Lower leg skin (tissue), 4 donors: ENCODE measurements around the gene SCN4B. TPM values are rescaled to one million over a fixed set of nuclear protein-coding genes. Genes with fewer than 3 reads are reported as not detected.

Experiments
- DNase-seq, 2 donors: peaks; one replicate each; pipeline ENCODE4 v3.0.0-alpha.2; 2019; ENCODE audit warnings: low spot score in 2 of 2
- H3K4me3 ChIP-seq: fragments of 200-600 bp; sonication (generic); 2 replicates; pipeline ENCODE4 v1.5.1; 2017; ENCODE audit warnings: mild to moderate bottlenecking, low read depth; ENCODE audit not compliant: poor library complexity, severe bottlenecking
- CTCF ChIP-seq, 3 donors: fragments of 450-650 bp; IDR thresholded peaks; one replicate each; pipeline ENCODE4 v1.5.1; 2016; ENCODE audit warnings: antibody characterized with exemption in 3 of 3, mild to moderate bottlenecking in 3 of 3, moderate library complexity in 2 of 3
- POLR2A ChIP-seq, 2 donors: fragments of 450-650 bp; IDR thresholded peaks; one replicate each; pipeline ENCODE4 v1.6.1; 2016 to 2017; ENCODE audit warnings: antibody characterized with exemption in 2 of 2, mild to moderate bottlenecking in 1 of 2, moderate library complexity in 1 of 2
- WGBS, 2 donors: methylation state at CpG; one replicate each; pipeline ENCODE4 v1.1.5; 2018; 5-methylcytosine and 5-hydroxymethylcytosine counted together
- intact Hi-C: fragments of 100-400 bp; cut with DNase I; formaldehyde crosslinking; loops from one replicate; pipeline ENCODE4 v1.15.0; 2023; ENCODE audit warnings: low total_unique reads
- total RNA-seq, 4 donors: library from RNA; depleted of rRNA; stranded (reverse); fragments of >200 nt; gene quantifications; one replicate each; pipeline ENCODE4 v1.1.0, GENCODE V29; 2016

The SCN4B gene
- total RNA-seq, 4 donors from 2014 or later, result 0.25 to 4.0 (median 1.9) TPM

DNA sequence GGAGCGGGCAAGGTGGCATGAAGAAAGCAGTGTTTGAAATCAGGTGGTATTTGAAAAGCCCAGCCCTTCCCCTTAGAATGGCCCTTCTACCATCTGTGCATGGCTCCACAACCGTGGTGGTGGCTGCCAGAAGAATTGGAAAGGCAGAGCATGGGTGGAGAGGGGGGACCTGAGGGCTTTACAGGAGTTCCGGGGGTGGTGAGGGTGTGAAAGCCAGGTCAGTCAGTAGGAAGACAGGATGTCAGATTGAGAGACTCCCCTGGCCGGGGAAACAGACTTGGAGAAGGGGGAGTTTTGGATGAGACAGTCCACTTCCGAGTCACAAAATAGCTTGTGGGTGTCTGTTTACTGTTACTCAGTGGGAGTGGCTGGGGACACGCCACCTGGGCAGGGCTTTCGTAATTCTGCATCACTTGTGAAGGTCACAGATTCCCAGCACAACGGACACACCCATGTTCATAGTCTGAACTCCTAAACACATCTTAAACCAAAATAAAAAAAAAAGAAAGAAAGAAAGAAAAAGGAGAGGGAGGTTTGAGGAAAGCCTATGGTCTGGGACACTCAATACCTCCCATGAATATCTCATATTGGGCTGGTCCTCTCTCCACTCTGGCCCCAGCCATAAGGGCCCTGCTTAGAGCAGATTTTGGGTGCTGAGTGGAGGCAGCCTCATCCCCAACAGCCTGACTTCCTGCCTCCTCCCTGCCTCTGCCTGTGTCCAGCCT lies 41.4 kb downstream of the SCN4B start:
- intact Hi-C loops, result no loop called here
- 42 to 47% methylated on average over 8 of the region's 8 CpGs for WGBS, 2 donors
- DNase-seq, result no peak
- TF ChIP-seq POLR2A (IDR thresholded peaks at IDR 0.05), result no peak
- no peak for TF ChIP-seq CTCF (IDR thresholded peaks at IDR 0.05)
- H3K4me3 ChIP-seq, result no peak overlapping the region

GRCh38 chr11:118109231-118109630 lies 43.4 kb downstream of the SCN4B start:
- no peak overlapping the region for H3K4me3 ChIP-seq
- DNase-seq, result no peak
- intact Hi-C loops, result no loop called here
- no peak for TF ChIP-seq POLR2A (IDR thresholded peaks at IDR 0.05)
- no peak for TF ChIP-seq CTCF (IDR thresholded peaks at IDR 0.05)
- 54 to 81% methylated on average over 2 of the region's 2 CpGs for WGBS, 2 donors

GRCh38 chr11:118108513-118108912 lies 44.1 kb downstream of the SCN4B start:
- H3K4me3 ChIP-seq, result no peak overlapping the region
- intact Hi-C loops, result no loop called here
- DNase-seq, result no peak
- no peak for TF ChIP-seq POLR2A (IDR thresholded peaks at IDR 0.05)
- no peak for TF ChIP-seq CTCF (IDR thresholded peaks at IDR 0.05)
- WGBS, 2 donors, result 88 to 92% methylated on average over 5 of the region's 5 CpGs

- TF ChIP-seq CTCF (IDR thresholded peaks at IDR 0.05), result no peak
- no peak for TF ChIP-seq POLR2A (IDR thresholded peaks at IDR 0.05)
- intact Hi-C loops, result no loop called here
- WGBS, 2 donors, result 85% methylated on average over 2 of the region's 2 CpGs
Measured at GRCh38 chr11:118106789-118107335, 45.8 kb downstream of the SCN4B start.

GRCh38 chr11:118105657-118106305 lies 46.8 kb downstream of the SCN4B start:
- intact Hi-C loops, result no loop called here
- 65 to 79% methylated on average over 4 of the region's 4 CpGs for WGBS, 2 donors
- TF ChIP-seq POLR2A (IDR thresholded peaks at IDR 0.05) (no peak), CTCF (IDR thresholded peaks at IDR 0.05) (no peak)
- no peak overlapping the region for H3K4me3 ChIP-seq
- no peak for DNase-seq

More at GRCh38 chr11:118106789-118107335, 45.8 kb downstream of the SCN4B start:
- DNase-seq, result no peak
- no peak overlapping the region for H3K4me3 ChIP-seq
